ENCODE measurements around the gene TMEM128.
"Not testable (repeated sequence)": the region's sequence is repeated elsewhere in the genome, so short reads cannot be mapped to it uniquely, and the experiment has no call there.

TMEM128 gene

DNA sequence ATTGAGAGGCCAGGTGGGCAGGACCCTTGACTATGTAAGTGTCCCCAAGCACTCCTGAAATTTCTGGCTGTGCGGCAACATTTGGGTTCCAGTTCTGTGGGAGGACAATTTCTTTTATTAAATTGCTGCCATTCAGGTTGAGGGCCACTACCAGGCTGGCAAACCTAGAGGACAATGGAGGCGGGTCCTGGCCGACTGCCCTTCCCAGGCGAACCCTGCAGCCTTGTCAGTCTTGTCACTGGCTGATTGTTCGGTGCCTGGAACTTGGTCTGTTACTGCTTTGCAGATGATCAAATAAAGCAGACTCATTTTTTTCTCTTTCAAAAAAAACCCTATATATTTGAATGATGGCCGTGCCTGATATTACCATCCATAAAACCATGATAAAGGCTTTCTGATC, 6.6 kb upstream of the TMEM128 start:
- DNase-seq (ENCODE audit: low read depth in 2 of 2) = no peak

DNA sequence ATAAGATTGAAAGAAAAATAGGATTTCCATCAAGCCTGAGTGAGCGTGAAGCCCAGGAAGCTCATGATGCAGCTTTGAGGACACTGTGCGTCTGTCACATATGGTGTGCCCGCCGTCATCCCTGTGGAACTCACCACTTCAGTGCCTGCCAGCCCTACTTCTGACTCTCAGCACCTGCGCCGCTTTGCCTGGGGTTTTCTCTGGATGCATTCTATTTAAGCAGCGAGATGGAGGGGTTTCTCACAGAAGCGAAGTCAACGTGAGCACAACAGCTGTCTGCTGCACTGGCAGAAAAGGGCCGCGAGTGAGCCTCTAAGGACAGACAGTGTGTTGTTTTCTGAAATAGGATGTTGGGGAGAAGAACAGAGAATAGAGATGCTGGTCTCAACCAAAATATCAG, 6.2 kb upstream of the TMEM128 start:
- no peak for DNase-seq (ENCODE audit: low read depth in 2 of 2)

GRCh38 chr4:4249866-4250265, 1.8 kb upstream of the TMEM128 start:
- no peak for DNase-seq (ENCODE audit: low read depth in 2 of 2)

GRCh38 chr4:4249342-4249741, 1.3 kb upstream of the TMEM128 start:
- DNase-seq (ENCODE audit: low read depth in 2 of 2) = not testable (repeated sequence)

DNA sequence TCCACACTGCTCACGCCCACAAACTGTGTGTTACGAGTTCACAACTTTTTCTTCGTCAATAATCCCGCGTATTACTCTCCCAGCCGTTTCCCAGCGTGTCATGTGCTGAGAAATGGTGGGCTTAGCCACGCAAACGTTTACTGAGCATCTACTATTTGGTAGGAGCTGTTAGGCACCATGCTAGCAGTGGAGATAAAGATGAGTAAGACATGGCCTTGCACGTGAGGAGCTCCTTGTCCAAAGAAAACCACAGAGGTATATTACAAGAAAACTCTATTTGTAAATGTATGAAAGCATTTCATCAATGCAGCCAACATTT, 821 bp upstream of the TMEM128 start:
- DNase-seq (ENCODE audit: low read depth in 2 of 2) = no peak

- no peak for DNase-seq (ENCODE audit: low read depth in 2 of 2)
Observed at GRCh38 chr4:4247696-4248028, 361 bp downstream of the TMEM128 start.

DNA sequence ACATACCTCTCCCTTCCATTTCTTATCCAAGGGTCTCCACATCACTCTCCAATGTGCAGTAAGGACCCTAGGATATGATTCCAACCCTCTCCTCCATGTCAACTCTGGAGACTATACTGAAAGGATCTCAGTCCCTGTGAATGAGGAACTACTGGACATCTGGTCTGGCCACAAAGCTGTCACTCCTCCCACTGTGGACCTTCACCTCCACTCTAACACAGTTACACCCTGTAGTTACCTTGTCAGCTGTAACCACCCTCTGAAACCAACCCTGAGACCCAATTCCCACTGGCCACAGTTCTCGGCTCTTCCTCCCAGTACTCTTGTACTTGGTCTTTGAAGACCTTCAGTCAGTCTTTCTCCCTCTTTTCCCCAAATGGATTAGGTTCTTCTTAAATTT, 2.9 kb downstream of the TMEM128 start:
- no peak for DNase-seq (ENCODE audit: low read depth in 2 of 2)

DNA sequence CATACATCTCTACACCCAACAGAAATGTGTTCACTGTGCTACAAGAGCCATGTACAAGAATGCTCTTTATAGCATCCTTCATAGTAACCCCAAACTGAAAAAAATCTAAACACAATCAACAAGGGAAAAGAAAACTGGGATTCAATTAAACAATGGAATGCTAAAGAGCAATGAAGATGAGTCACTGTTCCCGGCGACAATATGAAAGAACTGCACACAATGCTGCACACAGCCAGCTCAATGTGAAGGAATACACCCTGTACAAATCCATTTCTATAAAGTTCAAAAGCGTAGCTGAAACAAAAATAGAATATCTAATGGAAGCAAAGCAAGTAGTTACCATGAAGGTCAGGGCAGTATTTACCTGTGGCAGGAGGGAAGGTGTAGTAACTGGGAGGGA, 8.5 kb downstream of the TMEM128 start:
- not testable (repeated sequence) for DNase-seq (ENCODE audit: low read depth in 2 of 2)

GRCh38 chr4:4233610-4234009, 14.4 kb downstream of the TMEM128 start:
- DNase-seq (ENCODE audit: low read depth in 2 of 2) = no peak

DNA sequence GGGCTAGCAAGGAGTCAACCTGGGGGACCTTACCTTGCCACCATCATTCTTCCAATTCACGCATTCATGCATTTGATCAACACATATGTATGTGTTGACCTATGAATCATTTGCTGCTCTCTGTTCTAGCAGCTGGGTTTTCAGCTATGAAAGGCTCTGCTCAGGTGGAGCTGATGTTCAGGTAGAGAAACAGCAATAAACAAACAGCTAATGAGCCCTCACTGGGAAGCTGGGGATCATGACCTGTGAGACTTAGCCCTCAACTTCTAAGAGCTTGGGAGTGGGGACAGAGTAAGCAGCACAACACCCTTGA, 19.7 kb downstream of the TMEM128 start:
- DNase-seq (ENCODE audit: low read depth in 2 of 2) = no peak

GRCh38 chr4:4227510-4228355, 20.3 kb downstream of the TMEM128 start:
- no peak for DNase-seq (ENCODE audit: low read depth in 2 of 2)

DNA sequence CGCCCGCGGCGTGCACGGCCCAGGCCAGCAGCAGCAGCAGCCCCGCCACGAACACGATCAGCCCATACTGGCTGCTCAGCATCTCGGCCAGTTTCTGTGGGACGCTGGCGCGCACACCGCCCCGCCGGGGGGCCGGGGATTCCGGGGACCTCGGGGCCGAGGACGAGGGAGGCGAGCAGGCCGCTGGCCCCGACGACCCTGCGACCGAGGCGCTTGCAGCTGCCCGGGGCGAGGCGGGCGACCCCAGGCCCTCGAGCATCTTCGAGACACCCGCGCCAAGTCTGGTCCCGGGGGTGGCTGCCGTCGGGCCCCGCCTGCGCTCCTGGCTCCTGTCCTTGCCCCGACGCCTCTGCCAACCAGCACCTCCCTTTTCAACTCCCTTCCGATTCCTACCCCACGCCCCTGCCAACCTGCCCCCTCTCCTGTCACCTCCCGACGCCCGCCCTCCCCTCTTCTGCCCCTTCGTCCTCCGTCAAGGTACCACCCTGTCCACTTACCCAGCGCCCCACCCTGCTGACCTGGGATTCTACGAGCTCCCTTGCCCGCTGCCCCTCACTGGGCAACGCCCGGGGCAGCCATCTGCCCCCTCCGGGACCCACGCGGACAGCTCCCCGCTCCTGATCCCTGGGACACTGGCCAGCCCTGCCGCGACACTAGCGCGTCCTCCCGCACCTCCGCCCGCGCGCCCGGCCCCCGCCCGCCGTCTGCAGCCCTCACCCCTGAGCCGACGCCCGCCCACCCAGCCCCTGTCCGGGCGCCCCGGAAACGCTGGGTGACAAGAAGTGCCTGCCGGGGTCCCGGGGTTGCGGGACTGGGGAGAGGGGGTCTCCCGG, 21.2 kb downstream of the TMEM128 start, which contains the start of gene OTOP1:
Gene OTOP1, minus strand, starts transcription at position 324 of the 833 bp plus-strand sequence. Its CDS starts 65 bp downstream, at position 259.
- no peak for DNase-seq (ENCODE audit: low read depth in 2 of 2)

GRCh38 chr4:4225915-4226605, 22.0 kb downstream of the TMEM128 start:
- DNase-seq (ENCODE audit: low read depth in 2 of 2) = no peak

- DNase-seq (ENCODE audit: low read depth in 2 of 2) = no peak
Observed at GRCh38 chr4:4217113-4217512, 30.9 kb downstream of the TMEM128 start.

DNA sequence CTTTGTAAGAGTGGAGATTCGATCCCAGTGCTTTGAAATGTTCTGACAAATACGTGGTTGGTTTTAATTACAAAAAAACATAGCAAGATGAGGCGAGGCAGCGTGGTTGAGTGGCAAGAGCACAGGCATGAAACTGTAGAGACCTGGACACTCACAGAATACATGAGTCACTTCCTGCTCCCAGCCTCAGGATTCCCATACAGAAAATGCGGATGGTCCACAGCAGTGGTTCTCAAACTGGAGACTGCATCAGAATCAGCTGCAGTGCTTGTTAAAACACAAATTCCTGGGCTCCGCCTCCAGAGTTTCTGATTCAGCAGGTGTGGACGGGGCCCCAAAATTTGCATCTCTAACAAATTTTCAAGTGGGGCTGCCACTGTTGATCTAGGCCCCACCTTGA, 31.4 kb downstream of the TMEM128 start:
- no peak for DNase-seq (ENCODE audit: low read depth in 2 of 2)

GRCh38 chr4:4213674-4214073, 34.3 kb downstream of the TMEM128 start:
- DNase-seq (ENCODE audit: low read depth in 2 of 2) = not testable (repeated sequence)

DNA sequence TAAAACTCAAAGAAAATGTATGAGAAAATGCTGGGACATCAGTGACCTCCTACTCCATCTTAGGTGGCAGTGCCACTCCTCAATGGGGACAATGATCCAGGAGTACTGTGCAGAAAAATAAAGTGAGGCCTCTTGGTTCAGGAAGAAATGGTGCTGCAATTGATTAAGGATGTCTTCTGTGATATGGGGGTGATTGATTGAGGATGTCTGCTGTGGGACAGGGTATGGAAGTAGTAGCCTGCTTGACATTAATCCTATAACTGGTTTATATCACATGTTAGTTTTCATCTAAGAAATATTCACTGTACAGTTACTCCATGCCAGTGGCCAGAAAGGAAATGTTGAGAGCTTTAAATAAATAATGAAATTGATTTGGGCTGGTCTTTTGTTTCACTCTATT, 41.8 kb downstream of the TMEM128 start:
- DNase-seq (ENCODE audit: low read depth in 2 of 2) = no peak

GRCh38 chr4:4204401-4204745, 43.6 kb downstream of the TMEM128 start:
- no peak for DNase-seq (ENCODE audit: low read depth in 2 of 2)

DNA sequence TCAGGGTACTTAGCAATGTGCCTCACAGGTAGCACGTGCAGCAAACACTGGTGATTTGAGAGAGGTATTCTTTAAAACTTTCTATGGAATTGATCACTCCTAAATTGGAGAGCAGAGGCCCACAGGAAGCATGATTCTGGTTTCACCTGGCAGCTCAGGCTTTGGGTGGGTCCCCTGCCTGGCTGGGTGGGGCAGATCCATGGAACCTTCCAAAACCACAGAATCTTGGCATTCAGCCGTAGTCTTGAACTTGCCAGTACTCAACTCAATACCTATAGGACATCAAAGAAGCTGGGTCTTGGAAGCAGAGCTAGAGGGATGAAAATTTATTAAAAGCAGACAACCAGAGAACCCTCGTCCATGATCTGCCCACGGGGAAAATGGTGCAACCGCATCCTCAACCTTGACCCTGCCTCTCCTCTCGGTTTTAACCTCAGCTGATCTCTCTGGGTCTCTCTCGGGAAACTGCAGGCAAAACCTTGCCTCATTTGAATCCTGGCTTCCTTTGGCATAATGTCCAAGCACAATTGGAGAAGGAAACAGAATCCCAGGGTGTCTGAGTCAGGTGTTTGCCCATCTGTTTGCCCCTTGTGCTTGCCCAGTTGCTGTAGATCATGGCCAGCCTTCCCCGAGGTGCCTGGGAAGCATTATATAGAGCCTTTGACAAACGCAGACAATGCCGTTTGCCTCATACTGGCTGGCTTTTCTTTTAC, 44.2 kb downstream of the TMEM128 start:
- DNase-seq (ENCODE audit: low read depth in 2 of 2) = no peak

DNA sequence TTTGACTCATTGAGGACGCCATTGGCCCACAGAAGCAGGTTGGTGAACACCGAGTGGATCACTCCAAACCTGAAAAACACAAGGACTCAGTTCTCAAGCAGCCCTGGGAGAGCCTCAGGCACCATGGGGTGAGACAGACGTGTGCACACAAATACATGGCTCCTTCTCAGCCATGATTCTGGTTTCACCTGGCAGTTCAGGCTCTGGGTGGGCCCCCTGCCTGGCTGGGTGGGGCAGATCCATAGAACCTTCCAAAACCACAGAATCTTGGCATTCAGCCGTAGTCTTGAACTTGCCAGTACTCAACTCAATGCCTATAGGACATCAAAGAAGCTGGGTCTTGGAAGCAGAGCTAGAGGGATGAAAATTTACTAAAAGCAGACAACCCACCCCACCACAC, 45.5 kb downstream of the TMEM128 start:
- no peak for DNase-seq (ENCODE audit: low read depth in 2 of 2)

- DNase-seq (ENCODE audit: low read depth in 2 of 2) = no peak
Observed at GRCh38 chr4:4200624-4201023, 47.4 kb downstream of the TMEM128 start.

DNA sequence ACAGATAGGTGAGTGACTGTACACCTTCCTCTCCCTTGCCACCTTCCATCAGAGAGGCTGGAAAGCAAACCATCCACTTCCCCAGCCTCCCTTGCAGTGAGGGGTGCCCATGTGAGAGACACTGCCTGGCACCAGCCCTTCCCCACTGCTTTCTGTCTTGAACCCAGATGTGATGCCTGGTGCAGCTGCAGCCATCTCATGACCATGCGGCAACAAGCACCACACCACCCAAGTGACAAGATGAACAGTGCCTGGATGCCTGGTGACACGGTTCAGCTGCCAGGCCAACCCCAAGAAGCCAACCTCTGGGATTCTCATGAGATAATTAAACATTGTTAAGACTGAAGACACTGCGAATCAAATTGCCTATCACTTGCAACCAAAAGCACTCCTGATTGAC, 52.7 kb downstream of the TMEM128 start:
- no peak for DNase-seq (ENCODE audit: low read depth in 2 of 2)
